ENCODE results near the gene BZW2.

DNA sequence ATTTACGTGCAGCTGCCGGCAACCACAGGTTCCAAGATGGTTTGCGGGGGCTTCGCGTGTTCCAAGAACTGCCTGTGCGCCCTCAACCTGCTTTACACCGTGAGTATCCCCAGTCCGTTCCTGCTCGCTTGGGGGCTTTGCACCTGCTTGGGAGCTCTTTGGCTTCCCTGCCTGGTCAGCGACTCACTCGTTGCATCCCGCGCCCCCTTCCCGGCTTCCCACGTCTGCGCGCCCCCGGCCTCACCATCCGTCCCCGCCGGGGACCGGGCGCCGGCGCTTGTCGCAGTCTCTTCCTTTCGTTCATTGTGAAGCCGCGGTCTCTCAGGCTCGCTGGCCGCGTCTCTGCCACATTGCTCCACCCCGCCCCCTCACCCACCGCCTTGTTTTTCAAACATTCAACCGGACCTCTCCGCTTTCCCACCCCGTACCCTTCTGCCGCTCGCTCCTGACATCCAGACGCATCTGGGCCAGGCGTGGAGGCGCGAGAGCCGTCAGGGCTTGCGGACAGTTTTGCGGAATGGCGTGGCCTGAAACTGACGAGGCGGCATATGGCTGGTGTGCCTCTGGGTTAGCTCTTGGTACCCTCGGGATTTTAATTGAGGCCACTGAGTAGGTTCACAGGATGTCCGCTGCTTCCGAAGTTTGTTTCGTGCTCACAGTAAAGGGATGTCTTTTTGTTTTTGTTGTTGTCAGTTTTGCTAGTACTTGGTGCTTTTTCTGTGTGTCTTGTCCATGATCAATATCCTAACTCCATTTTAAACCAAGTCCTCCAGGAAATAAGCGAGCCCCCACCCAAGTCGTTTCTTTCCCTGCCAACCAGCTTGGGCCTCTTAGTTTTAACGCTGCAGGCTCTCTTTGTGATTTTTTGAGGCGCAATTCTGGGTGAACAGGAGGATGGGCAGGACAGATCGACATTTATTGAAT is 108.2 kb downstream of the BZW2 start:
- TF ChIP-seq EZH2 (IDR thresholded peaks at IDR 0.05; ENCODE audit: insufficient read depth, poor library complexity, severe bottlenecking) = no peak
- TF ChIP-seq EZH2phosphoT487 (IDR thresholded peaks at IDR 0.05; ENCODE audit: insufficient read depth, low read depth) = no peak
